Panc1 (cell line): ENCODE data around the gene NEK4. TPM values are rescaled to one million over a fixed set of nuclear protein-coding genes. Genes with fewer than 3 reads are reported as not detected.
"Not testable (repeated sequence)": the region's sequence is repeated elsewhere in the genome, so short reads cannot be mapped to it uniquely, and the experiment has no call there.

Experiments used
- ATAC-seq: fragments of 200-7000 bp; cut with Tn5 transposase; 2 replicates; pipeline ENCODE4 v1.9.1; 2020; ENCODE audit warnings: mild to moderate bottlenecking, moderate library complexity
- BruUV-seq: library from RNA; stranded (reverse); fragments of 400-500 nt; replicated peaks from 2 replicates; lab custom pipeline; 2021; lab: Mats Ljungman, UMichigan
- CTCF ChIA-PET: fragments of 300-600 bp; sonication (Branson Sonifier 250); formaldehyde crosslinking; loops from one replicate; lab custom pipeline; 2022; ENCODE audit warnings: antibody characterized with exemption; lab: Charles Lee
- POLR2A ChIA-PET: fragments of 300-600 bp; sonication (Branson Sonifier 250); formaldehyde crosslinking; loops from one replicate; lab custom pipeline; 2022; ENCODE audit warnings: antibody characterized with exemption; lab: Charles Lee
- DNase-seq: peaks from one replicate; pipeline ENCODE4 v3.0.0-alpha.2; 2010; ENCODE audit warnings: low read depth, low spot score
- H3K27ac ChIP-seq: 2 replicates; pipeline ENCODE4 v1.5.1; 2011; ENCODE audit warnings: mild to moderate bottlenecking, low read length, inconsistent platforms
- H3K27me3 ChIP-seq: fragments of 200-500 bp; sonication (Bioruptor generic); 2 replicates; pipeline ENCODE4 v1.6.0; 2014; ENCODE audit warnings: low read length, inconsistent platforms; ENCODE audit not compliant: control insufficient read depth, insufficient read depth
- H3K36me3 ChIP-seq: fragments of 200-500 bp; sonication (Bioruptor generic); 2 replicates; pipeline ENCODE4 v1.5.1; 2014; ENCODE audit warnings: inconsistent platforms, mild to moderate bottlenecking, low read length, moderate library complexity; ENCODE audit not compliant: control insufficient read depth, insufficient read depth
- H3K4me1 ChIP-seq: 2 replicates; pipeline ENCODE4 v1.5.1; 2011; ENCODE audit warnings: inconsistent platforms, mild to moderate bottlenecking, low read length, moderate library complexity; ENCODE audit not compliant: control insufficient read depth, insufficient read depth
- H3K4me3 ChIP-seq, 2 experiments: 2 replicates each; pipeline ENCODE4 v1.5.1; 2011 to 2012; ENCODE audit warnings: low read depth in 2 of 2, low read length in 2 of 2, mild to moderate bottlenecking in 2 of 2, inconsistent platforms in 1 of 2, moderate library complexity in 1 of 2
- H3K9me3 ChIP-seq: fragments of 200-500 bp; sonication (Bioruptor generic); 2 replicates; pipeline ENCODE4 v1.5.1; 2014; ENCODE audit warnings: low read depth, mild to moderate bottlenecking, inconsistent platforms, low read length, moderate library complexity; ENCODE audit not compliant: control insufficient read depth, insufficient read depth
- CTCF ChIP-seq: fragments of 450-650 bp; IDR thresholded peaks from 2 replicates; pipeline ENCODE4 v1.5.1; 2017; ENCODE audit warnings: mild to moderate bottlenecking
- POLR2AphosphoS5 ChIP-seq: IDR thresholded peaks from 2 replicates; pipeline ENCODE4 v1.6.1; 2012; ENCODE audit warnings: mild to moderate bottlenecking, low read depth, low read length, moderate library complexity
- REST ChIP-seq, 2 experiments: IDR thresholded peaks; 2 replicates each; pipeline ENCODE4 v1.6.1; 2011 to 2012; ENCODE audit warnings: low read depth in 2 of 2, control low read depth in 1 of 2, low read length in 1 of 2, mild to moderate bottlenecking in 1 of 2, moderate library complexity in 1 of 2; ENCODE audit not compliant: insufficient read depth in 1 of 2
- SIN3A ChIP-seq: IDR thresholded peaks from 2 replicates; pipeline ENCODE4 v1.6.1; 2012; ENCODE audit warnings: low read depth, mild to moderate bottlenecking, low read length, moderate library complexity, borderline replicate concordance; ENCODE audit not compliant: insufficient read depth
- TCF7L2 ChIP-seq: IDR thresholded peaks from 2 replicates; pipeline ENCODE4 v1.6.1; 2011; ENCODE audit warnings: mild to moderate bottlenecking, low read depth, low read length, inconsistent platforms
- in situ Hi-C: cut with HindIII; loops from 2 replicates; pipeline ENCODE4 v1.10.0; 2016; ENCODE audit warnings: low sequenced_read_pairs, low pct_unique_long_range_greater_than_20kb
- intact Hi-C: fragments of 100-400 bp; cut with micrococcal nuclease; formaldehyde crosslinking; loops from one replicate; pipeline ENCODE4 v1.10.0; 2022; ENCODE audit not compliant: unreplicated experiment
- total RNA-seq: library from RNA; stranded (reverse); gene quantifications from one replicate; pipeline ENCODE4 v1.2.1, GENCODE V29; 2021; ENCODE audit not compliant: unreplicated experiment

Gene NEK4
- total RNA-seq, 1 experiment from 2014 or later = 22.9 TPM

DNA sequence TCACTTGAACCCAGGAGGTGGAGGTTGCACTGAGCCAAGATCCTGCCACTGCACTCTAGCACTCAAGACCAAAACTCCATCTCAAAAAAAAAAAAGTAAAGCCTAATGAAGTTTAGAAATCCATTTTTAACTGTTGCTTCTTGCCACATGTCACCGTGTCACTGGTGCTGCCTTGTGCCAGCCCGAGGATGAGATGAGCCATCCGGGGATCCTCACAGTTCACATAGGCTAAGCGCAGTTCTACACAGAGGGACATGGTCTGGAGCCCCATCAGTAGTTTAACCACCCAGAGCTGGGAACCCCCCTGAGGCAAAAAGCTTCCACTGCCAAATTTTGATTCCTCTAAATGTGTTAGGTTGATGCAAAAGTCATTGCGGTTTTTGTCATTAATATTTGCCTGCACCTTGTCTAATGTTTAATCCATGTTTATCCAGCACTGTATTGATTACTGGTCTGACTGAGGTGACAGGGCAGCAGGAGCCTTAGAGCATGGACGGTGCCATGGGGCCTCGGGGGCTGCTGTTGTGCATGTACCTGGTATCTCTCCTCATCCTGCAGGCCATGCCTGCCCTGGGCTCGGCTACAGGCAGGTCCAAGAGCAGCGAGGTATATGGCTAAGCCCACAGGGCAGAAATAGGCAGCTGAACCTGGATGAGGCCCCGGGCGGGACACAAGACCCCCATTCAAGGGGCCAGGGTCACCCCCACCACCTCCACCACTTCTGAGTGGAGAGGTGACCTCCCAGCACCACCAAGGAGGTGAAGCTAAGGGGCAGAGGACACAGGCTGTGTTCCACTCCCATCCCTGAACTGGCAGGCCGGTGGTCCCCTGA lies 6.6 kb upstream of the NEK4 start, which contains the start of gene ITIH1:
ITIH1 (plus strand) TSS at position 473 of the 832 bp plus-strand sequence; CDS start at position 490, 17 bp downstream.
- ATAC-seq (no peak), DNase-seq (no peak)
- Histone ChIP-seq H3K36me3 (no peaks in the 10 kb centered on the region), H3K27me3 (no peaks in the 10 kb centered on the region), H3K4me1 (no peaks in the 10 kb centered on the region), H3K9me3 (no peaks in the 10 kb centered on the region), H3K4me3 (no peak within 1 kb of the TSS), H3K27ac (no peak within 1 kb of the TSS)
- ChIA-PET CTCF (no interaction called here), POLR2A (no interaction called here)
- intact Hi-C loops = no loop called here
- TF ChIP-seq SIN3A (no peak), CTCF (no peak), REST (IDR thresholded peaks at IDR 0.05; ENCODE audit: insufficient read depth in 1 of 2, low read depth in 2 of 2, low read length in 1 of 2) (no peak), POLR2AphosphoS5 (no peak), TCF7L2 (no peak)
- in situ Hi-C loops = no loop called here
- no TSS peak for BruUV-seq

- CTCF ChIA-PET, ATAC-seq: not testable (repeated sequence)
These were observed 5.7 kb upstream of the NEK4 start for GRCh38 chr3:52776486-52776885.

GRCh38 chr3:52775877-52776276 lies 5.1 kb upstream of the NEK4 start:
- no peak for ATAC-seq
- ChIA-PET POLR2A (interaction anchor here (0.7 kb wide), 1 partner anchor 572 kb away, joined by 3 read pairs; no protein-coding TSS in a partner anchor), CTCF (no interaction called here)
- DNase-seq = no peak
- no peak overlapping the region for H3K27ac ChIP-seq
- no TSS peak for BruUV-seq
- H3K36me3 ChIP-seq = no peaks in the 10 kb centered on the region
- no peaks in the 10 kb centered on the region for H3K9me3 ChIP-seq
- TF ChIP-seq SIN3A (no peak), TCF7L2 (no peak), POLR2AphosphoS5 (no peak), CTCF (no peak), REST (IDR thresholded peaks at IDR 0.05; ENCODE audit: insufficient read depth in 1 of 2, low read depth in 2 of 2, low read length in 1 of 2) (no peak)
- H3K4me3 ChIP-seq = no peak overlapping the region
- no peaks in the 10 kb centered on the region for H3K27me3 ChIP-seq
- in situ Hi-C loops = no loop called here
- H3K4me1 ChIP-seq = peaks cover 2% of the 10 kb centered on the region; the same call in 1 of the 2 replicates
- intact Hi-C loops = no loop called here

More at GRCh38 chr3:52776486-52776885, 5.7 kb upstream of the NEK4 start:
- DNase-seq, H3K36me3 ChIP-seq, H3K4me1 ChIP-seq, H3K27me3 ChIP-seq, H3K4me3 ChIP-seq, H3K27ac ChIP-seq, BruUV-seq, H3K9me3 ChIP-seq, in situ Hi-C loops, intact Hi-C loops: not testable (repeated sequence)
- POLR2A ChIA-PET = interaction anchor here (0.7 kb wide), 1 partner anchor 571 kb away, joined by 3 read pairs; no protein-coding TSS in a partner anchor
